Erythroblast (primary cell): ENCODE results near the gene MAP3K7CL.

Source experiments
- GATA1 ChIP-seq: IDR thresholded peaks from 2 replicates; pipeline ENCODE4 v1.6.1; 2011; ENCODE audit warnings: low read depth, mild to moderate bottlenecking, control low read depth, low read length, moderate library complexity
- POLR2A ChIP-seq: IDR thresholded peaks from 2 replicates; pipeline ENCODE4 v1.6.1; 2011; ENCODE audit warnings: mild to moderate bottlenecking, low read length

- no peak for TF ChIP-seq POLR2A
- TF ChIP-seq GATA1 = no peak
Observed at GRCh38 chr21:29163341-29164115, 33.1 kb downstream of the MAP3K7CL start.
